Naive thymus-derived CD4-positive, alpha-beta T cell (primary cell): ENCODE measurements around the gene MRPL11. TPM values are rescaled to one million over a fixed set of nuclear protein-coding genes. Genes with fewer than 3 reads are reported as not detected.
A peak's percentile ranks its signal among the peaks of the same experiment; 100 is the strongest.

Source experiments
- ATAC-seq: fragments of 150-1000 bp; cut with Tn5 transposase; 2 replicates; pipeline ENCODE4 v1.10.0; 2021; ENCODE audit warnings: mild to moderate bottlenecking, moderate library complexity
- CTCF ChIA-PET: fragments of 350-600 bp; sonication (Branson Sonifier 250); formaldehyde crosslinking; loops from one replicate; lab custom pipeline; 2021; ENCODE audit warnings: antibody characterized with exemption; lab: Charles Lee
- POLR2A ChIA-PET: fragments of 350-600 bp; sonication (Branson Sonifier 250); formaldehyde crosslinking; loops from one replicate; lab custom pipeline; 2021; ENCODE audit warnings: antibody characterized with exemption, inconsistent platforms; lab: Charles Lee
- DNase-seq, 9 donors: peaks; one replicate each; pipeline versions ENCODE4 v3.0.0 to v3.0.0-alpha.2; 2020 to 2022; ENCODE audit warnings: mixed read lengths in 1 of 9
- H3K27ac ChIP-seq: one replicate; pipeline ENCODE4 v1.7.0; 2013; ENCODE audit warnings: mild to moderate bottlenecking, low read depth, low read length, moderate library complexity
- H3K27me3 ChIP-seq, 2 donors: one replicate each; pipeline ENCODE4 v1.7.0; 2013; ENCODE audit warnings: low read length in 2 of 2, mild to moderate bottlenecking in 2 of 2, moderate library complexity in 2 of 2; ENCODE audit not compliant: control insufficient read depth in 2 of 2, insufficient read depth in 2 of 2
- H3K36me3 ChIP-seq, 3 experiments: 1 replicate in 2 of 3; 2 replicates in 1 of 3; pipeline ENCODE4 v1.7.0; 2013; ENCODE audit warnings: low read length in 3 of 3, mild to moderate bottlenecking in 3 of 3, moderate library complexity in 1 of 3; ENCODE audit not compliant: insufficient read depth in 3 of 3, control insufficient read depth in 2 of 3
- H3K4me1 ChIP-seq, 2 donors: one replicate each; pipeline ENCODE4 v1.7.0; 2013; ENCODE audit warnings: low read length in 2 of 2, mild to moderate bottlenecking in 2 of 2, moderate library complexity in 1 of 2; ENCODE audit not compliant: control insufficient read depth in 2 of 2, insufficient read depth in 2 of 2
- H3K4me3 ChIP-seq: 2 replicates; pipeline ENCODE4 v1.7.0; 2013; ENCODE audit warnings: mild to moderate bottlenecking, low read length
- H3K9me3 ChIP-seq, 3 experiments: 1 replicate in 2 of 3; 2 replicates in 1 of 3; pipeline ENCODE4 v1.7.0; 2013; ENCODE audit warnings: low read length in 3 of 3; ENCODE audit not compliant: control insufficient read depth in 2 of 3
- H3K27ac Mint-ChIP-seq, 9 donors: one replicate each; pipeline ENCODE4 v1.8.0; 2020 to 2022; ENCODE audit warnings: mixed read lengths in 9 of 9, mild to moderate bottlenecking in 8 of 9, moderate library complexity in 5 of 9, inconsistent platforms in 2 of 9
- H3K27me3 Mint-ChIP-seq, 5 donors: one replicate each; pipeline ENCODE4 v1.8.0; 2021 to 2022; ENCODE audit warnings: mixed read lengths in 5 of 5, mild to moderate bottlenecking in 1 of 5
- H3K36me3 Mint-ChIP-seq, 5 donors: one replicate each; pipeline ENCODE4 v1.8.0; 2020 to 2022; ENCODE audit warnings: mixed read lengths in 5 of 5, mild to moderate bottlenecking in 3 of 5, inconsistent platforms in 1 of 5
- H3K4me1 Mint-ChIP-seq, 7 donors: one replicate each; pipeline ENCODE4 v1.8.0; 2020 to 2022; ENCODE audit warnings: mixed read lengths in 7 of 7, mild to moderate bottlenecking in 3 of 7, inconsistent platforms in 1 of 7
- H3K4me3 Mint-ChIP-seq, 10 donors: one replicate each; pipeline ENCODE4 v1.8.0; 2020 to 2022; ENCODE audit warnings: mild to moderate bottlenecking in 10 of 10, mixed read lengths in 10 of 10, moderate library complexity in 6 of 10, inconsistent platforms in 2 of 10
- H3K9me3 Mint-ChIP-seq, 11 donors: one replicate each; pipeline ENCODE4 v1.8.0; 2020 to 2022; ENCODE audit warnings: mixed read lengths in 11 of 11, mild to moderate bottlenecking in 4 of 11, inconsistent platforms in 1 of 11, moderate library complexity in 1 of 11
- intact Hi-C, 2 donors: fragments of 100-400 bp; cut with micrococcal nuclease; formaldehyde crosslinking; loops; one replicate each; pipeline ENCODE4 v1.15.1; 2023
- polyA plus RNA-seq, 2 donors: library from polyadenylated mRNA; unstranded; fragments of 300-500 nt; fragmentation: Illumina TruSeq; gene quantifications; one replicate each; pipeline ENCODE4 v1.2.3, GENCODE V29; 2021
- total RNA-seq, 6 experiments: library from RNA in 5 of 6; stranded (reverse) in 5 of 6; gene quantifications; 1 replicate in 5 of 6; 2 replicates in 1 of 6; pipeline ENCODE4 v1.2.3 and lab custom pipeline; 2021 to 2026

MRPL11 gene
- total and polyA plus RNA-seq, 7 experiments from 2014 or later = 23.5 to 89.3 (median 31.3) TPM

GRCh38 chr11:66386171-66387069 is 52.2 kb downstream of the MRPL11 start:
- intact Hi-C loops = loop anchor here (1.0 to 5.0 kb wide), 5 partner anchors 14 to 59 kb away; partner anchors contain the start of genes B4GAT1 (in 1 of the 2), BRMS1 (in 1 of the 2) and MRPL11 (in 1 of the 2)

More at GRCh38 chr11:66386171-66387069, 52.2 kb downstream of the MRPL11 start:
- Mint-ChIP-seq H3K9me3 (no peaks in the 10 kb centered on the region), H3K27me3 (peaks cover 0 to 15% (median 0%) of the 10 kb centered on the region in 5 donors), H3K4me1 (peaks cover 0 to 12% (median 7%) of the 10 kb centered on the region in 7 donors), H3K36me3 (no peaks in the 10 kb centered on the region), H3K27ac (peak overlapping the region in 4 of 9 donors; percentile 0 to 20 (median 6)), H3K4me3 (peak overlapping the region; percentile 5 to 71 (median 40))
- peak; percentile 59 to 83 (median 75) for DNase-seq
- Histone ChIP-seq H3K27ac (no peak overlapping the region), H3K9me3 (no peaks in the 10 kb centered on the region), H3K4me1 (peaks cover 4 to 8% of the 10 kb centered on the region in 2 donors), H3K36me3 (no peaks in the 10 kb centered on the region), H3K4me3 (no peak overlapping the region), H3K27me3 (no peaks in the 10 kb centered on the region)
- ATAC-seq = peak; percentile 83
- CTCF ChIA-PET = interaction anchor here (0.5 to 3.5 kb wide), 23 partner anchors 9 to 603 kb away, joined by 3 to 53 read pairs (median 4); partner anchors contain the start of genes BRMS1, MRPL11, RIN1 and SLC29A2
- POLR2A ChIA-PET = interaction anchor here (0.6 to 3.5 kb wide), 8 partner anchors 14 to 1915 kb away, joined by 3 to 32 read pairs (median 4); partner anchors contain the start of genes RIN1 and SLC29A2

Other genes with a start within 250 kb of the MRPL11 start
- gene KLC2, start 181.1 kb downstream of the MRPL11 start, total RNA-seq = 10 to 100 TPM; 26.7 to 53.6 (median 41.5) TPM
- 1 to 10 TPM; 5.5 to 7.6 TPM for gene KLC2, start 181.1 kb downstream of the MRPL11 start, polyA plus RNA-seq
- 100 to 1,000 TPM in 1 of 5 experiments, 10 to 100 TPM in 4; 60.6 to 151 (median 70.7) TPM for gene RAB1B, start 170.2 kb downstream of the MRPL11 start, total RNA-seq
- 10 to 100 TPM; 11.3 to 13.5 TPM for gene RAB1B, start 170.2 kb downstream of the MRPL11 start, polyA plus RNA-seq
- gene CNIH2, start 160.7 kb downstream of the MRPL11 start, total RNA-seq = 10 to 100 TPM in 1 of 5 experiments, 1 to 10 TPM in 4; 1.3 to 12.3 (median 2.9) TPM
- gene CNIH2, start 160.7 kb downstream of the MRPL11 start, polyA plus RNA-seq = not detected
- 10 to 100 TPM; 25.0 to 66.2 (median 33.3) TPM for gene YIF1A, start 149.7 kb downstream of the MRPL11 start, total RNA-seq
- 10 to 100 TPM; 49.3 to 49.5 TPM for gene YIF1A, start 149.7 kb downstream of the MRPL11 start, polyA plus RNA-seq
- under 1 TPM in 2 of 5 experiments, not detected in 3; 0.11 to 0.29 TPM for gene TMEM151A, start 147.0 kb downstream of the MRPL11 start, total RNA-seq
- gene TMEM151A, start 147.0 kb downstream of the MRPL11 start, polyA plus RNA-seq = not detected
- 1 to 10 TPM in 4 of 5 experiments, under 1 TPM in 1; 0.36 to 4.6 (median 1.8) TPM for gene CD248, start 121.8 kb downstream of the MRPL11 start, total RNA-seq
- 10 to 100 TPM; 10.6 to 10.9 TPM for gene CD248, start 121.8 kb downstream of the MRPL11 start, polyA plus RNA-seq
- 10 to 100 TPM in 3 of 5 experiments, 1 to 10 TPM in 2; 1.4 to 22.9 (median 12.3) TPM for gene RIN1, start 102.4 kb downstream of the MRPL11 start, total RNA-seq
- 1 to 10 TPM; 2.6 to 9.1 TPM for gene RIN1, start 102.4 kb downstream of the MRPL11 start, polyA plus RNA-seq
- 10 to 100 TPM; 35.9 to 50.8 (median 48.4) TPM for gene BRMS1, start 93.7 kb downstream of the MRPL11 start, total RNA-seq
- 10 to 100 TPM; 56.7 to 73.5 TPM for gene BRMS1, start 93.7 kb downstream of the MRPL11 start, polyA plus RNA-seq
- 10 to 100 TPM in 2 of 5 experiments, 1 to 10 TPM in 3; 2.2 to 11.8 (median 7.6) TPM for gene B4GAT1, start 91.2 kb downstream of the MRPL11 start, total RNA-seq
- gene B4GAT1, start 91.2 kb downstream of the MRPL11 start, polyA plus RNA-seq = 10 to 100 TPM; 13.5 to 18.2 TPM
- gene SLC29A2, start 67.1 kb downstream of the MRPL11 start, total RNA-seq = 10 to 100 TPM in 3 of 5 experiments, 1 to 10 TPM in 2; 6.0 to 18.9 (median 12.0) TPM
- gene SLC29A2, start 67.1 kb downstream of the MRPL11 start, polyA plus RNA-seq = 1 to 10 TPM; 2.7 to 6.2 TPM
- gene NPAS4, start 17.8 kb downstream of the MRPL11 start, total RNA-seq = under 1 TPM in 1 of 5 experiments, not detected in 4; 0.53 TPM
- gene NPAS4, start 17.8 kb downstream of the MRPL11 start, polyA plus RNA-seq = not detected
- gene PELI3, start 28.1 kb upstream of the MRPL11 start, total RNA-seq = 10 to 100 TPM; 10.6 to 27.3 (median 18.6) TPM
- 1 to 10 TPM; 5.2 to 8.4 TPM for gene PELI3, start 28.1 kb upstream of the MRPL11 start, polyA plus RNA-seq
- gene DPP3, start 41.6 kb upstream of the MRPL11 start, total RNA-seq = 10 to 100 TPM; 15.8 to 75.7 (median 19.4) TPM
- gene DPP3, start 41.6 kb upstream of the MRPL11 start, polyA plus RNA-seq = 10 to 100 TPM; 18.6 to 22.2 TPM
- 10 to 100 TPM; 16.9 to 38.2 (median 23.6) TPM for gene BBS1, start 71.8 kb upstream of the MRPL11 start, total RNA-seq
- gene BBS1, start 71.8 kb upstream of the MRPL11 start, polyA plus RNA-seq = 10 to 100 TPM in 1 of 2 donors, 1 to 10 TPM in 1; 9.6 to 13.9 TPM
- gene ZDHHC24, start 107.2 kb upstream of the MRPL11 start, total RNA-seq = 10 to 100 TPM; 14.5 to 24.5 (median 19.2) TPM
- gene ZDHHC24, start 107.2 kb upstream of the MRPL11 start, polyA plus RNA-seq = 10 to 100 TPM in 1 of 2 donors, 1 to 10 TPM in 1; 7.8 to 11.8 TPM
- under 1 TPM in 1 of 5 experiments, not detected in 4; 0.32 TPM for gene ACTN3, start 108.1 kb upstream of the MRPL11 start, total RNA-seq
- not detected for gene ACTN3, start 108.1 kb upstream of the MRPL11 start, polyA plus RNA-seq
- gene CTSF, start 129.8 kb upstream of the MRPL11 start, total RNA-seq = 10 to 100 TPM in 4 of 5 experiments, 1 to 10 TPM in 1; 2.3 to 49.7 (median 21.1) TPM
- gene CTSF, start 129.8 kb upstream of the MRPL11 start, polyA plus RNA-seq = 10 to 100 TPM; 27.3 to 28.8 TPM
- 1 to 10 TPM in 2 of 5 experiments, under 1 TPM in 2, not detected in 1; 0.11 to 1.2 (median 0.60) TPM for gene CCDC87, start 154.2 kb upstream of the MRPL11 start, total RNA-seq
- not detected for gene CCDC87, start 154.2 kb upstream of the MRPL11 start, polyA plus RNA-seq
- 10 to 100 TPM; 32.8 to 63.5 (median 42.5) TPM for gene CCS, start 154.3 kb upstream of the MRPL11 start, total RNA-seq
- gene CCS, start 154.3 kb upstream of the MRPL11 start, polyA plus RNA-seq = 10 to 100 TPM; 42.4 to 52.3 TPM
- 100 to 1,000 TPM; 165 to 543 (median 192) TPM for gene RBM14, start 177.8 kb upstream of the MRPL11 start, total RNA-seq
- 100 to 1,000 TPM in 1 of 2 donors, 10 to 100 TPM in 1; 76.9 to 107 TPM for gene RBM14, start 177.8 kb upstream of the MRPL11 start, polyA plus RNA-seq
- gene RBM4, start 199.9 kb upstream of the MRPL11 start, total RNA-seq = 100 to 1,000 TPM; 139 to 239 (median 198) TPM
- 100 to 1,000 TPM; 266 to 284 TPM for gene RBM4, start 199.9 kb upstream of the MRPL11 start, polyA plus RNA-seq
- gene RBM4B, start 239.0 kb upstream of the MRPL11 start, total RNA-seq = 10 to 100 TPM in 4 of 5 experiments, 1 to 10 TPM in 1; 9.8 to 27.2 (median 19.7) TPM
- gene RBM4B, start 239.0 kb upstream of the MRPL11 start, polyA plus RNA-seq = 10 to 100 TPM; 12.3 to 23.3 TPM